Measurements from ENCODE around the gene KRT82.

KRT82 gene

GRCh38 chr12:52442600-52443061, 36.5 kb upstream of the KRT82 start:
- Histone ChIP-seq H3K27ac (ENCODE audit: low read depth, low read length) (no peak overlapping the region), H3K9ac (ENCODE audit: low read length) (no peak overlapping the region), H3K27me3 (ENCODE audit: control insufficient read depth, insufficient read depth, low read length) (no peaks in the 10 kb centered on the region)

GRCh38 chr12:52441320-52441911, 35.3 kb upstream of the KRT82 start:
- no peak overlapping the region for H3K27ac ChIP-seq (ENCODE audit: low read depth, low read length)
- H3K9ac ChIP-seq (ENCODE audit: low read length) = no peak overlapping the region
- H3K36me3 ChIP-seq (ENCODE audit: control insufficient read depth, insufficient read depth, low read length) = no peaks in the 10 kb centered on the region
- H3K4me1 ChIP-seq (ENCODE audit: control insufficient read depth, insufficient read depth, low read length) = peaks cover 11% of the 10 kb centered on the region
- no peak overlapping the region for H3K4me3 ChIP-seq (ENCODE audit: low read depth, low read length)
- H3K9me3 ChIP-seq (ENCODE audit: control insufficient read depth, insufficient read depth, low read depth, low read length) = no peaks in the 10 kb centered on the region
- no peaks in the 10 kb centered on the region for H3K27me3 ChIP-seq (ENCODE audit: control insufficient read depth, insufficient read depth, low read length)

More at GRCh38 chr12:52442600-52443061, 36.5 kb upstream of the KRT82 start:
- Histone ChIP-seq H3K4me1 (ENCODE audit: control insufficient read depth, insufficient read depth, low read length) (peaks cover 11% of the 10 kb centered on the region), H3K9me3 (ENCODE audit: control insufficient read depth, insufficient read depth, low read depth, low read length) (no peaks in the 10 kb centered on the region), H3K4me3 (ENCODE audit: low read depth, low read length) (no peak overlapping the region), H3K36me3 (ENCODE audit: control insufficient read depth, insufficient read depth, low read length) (no peaks in the 10 kb centered on the region)

- peaks cover 11% of the 10 kb centered on the region for H3K4me1 ChIP-seq (ENCODE audit: control insufficient read depth, insufficient read depth, low read length)
- H3K36me3 ChIP-seq (ENCODE audit: control insufficient read depth, insufficient read depth, low read length) = no peaks in the 10 kb centered on the region
- H3K9me3 ChIP-seq (ENCODE audit: control insufficient read depth, insufficient read depth, low read depth, low read length) = no peaks in the 10 kb centered on the region
- H3K27ac ChIP-seq (ENCODE audit: low read depth, low read length) = no peak overlapping the region
- H3K4me3 ChIP-seq (ENCODE audit: low read depth, low read length) = no peak overlapping the region
- no peak overlapping the region for H3K9ac ChIP-seq (ENCODE audit: low read length)
- no peaks in the 10 kb centered on the region for H3K27me3 ChIP-seq (ENCODE audit: control insufficient read depth, insufficient read depth, low read length)
Measured at GRCh38 chr12:52440821-52441319, 34.7 kb upstream of the KRT82 start.

- Histone ChIP-seq H3K9ac (ENCODE audit: low read length) (no peak overlapping the region), H3K4me3 (ENCODE audit: low read depth, low read length) (no peak overlapping the region), H3K27me3 (ENCODE audit: control insufficient read depth, insufficient read depth, low read length) (no peaks in the 10 kb centered on the region), H3K4me1 (ENCODE audit: control insufficient read depth, insufficient read depth, low read length) (peaks cover 11% of the 10 kb centered on the region), H3K9me3 (ENCODE audit: control insufficient read depth, insufficient read depth, low read depth, low read length) (no peaks in the 10 kb centered on the region), H3K27ac (ENCODE audit: low read depth, low read length) (no peak overlapping the region), H3K36me3 (ENCODE audit: control insufficient read depth, insufficient read depth, low read length) (no peaks in the 10 kb centered on the region)
Measured at GRCh38 chr12:52439845-52440244, 33.7 kb upstream of the KRT82 start.

- H3K9me3 ChIP-seq (ENCODE audit: control insufficient read depth, insufficient read depth, low read depth, low read length) = no peaks in the 10 kb centered on the region
- H3K36me3 ChIP-seq (ENCODE audit: control insufficient read depth, insufficient read depth, low read length) = no peaks in the 10 kb centered on the region
- no peaks in the 10 kb centered on the region for H3K27me3 ChIP-seq (ENCODE audit: control insufficient read depth, insufficient read depth, low read length)
- H3K9ac ChIP-seq (ENCODE audit: low read length) = no peak overlapping the region
- peaks cover 14% of the 10 kb centered on the region for H3K4me1 ChIP-seq (ENCODE audit: control insufficient read depth, insufficient read depth, low read length)
- H3K4me3 ChIP-seq (ENCODE audit: low read depth, low read length) = no peak overlapping the region
- no peak overlapping the region for H3K27ac ChIP-seq (ENCODE audit: low read depth, low read length)
Measured at GRCh38 chr12:52439420-52439819, 33.3 kb upstream of the KRT82 start.

GRCh38 chr12:52438305-52439301, 32.5 kb upstream of the KRT82 start:
- Histone ChIP-seq H3K4me1 (ENCODE audit: control insufficient read depth, insufficient read depth, low read length) (peaks cover 16% of the 10 kb centered on the region), H3K27me3 (ENCODE audit: control insufficient read depth, insufficient read depth, low read length) (no peaks in the 10 kb centered on the region), H3K9me3 (ENCODE audit: control insufficient read depth, insufficient read depth, low read depth, low read length) (no peaks in the 10 kb centered on the region), H3K36me3 (ENCODE audit: control insufficient read depth, insufficient read depth, low read length) (no peaks in the 10 kb centered on the region), H3K4me3 (ENCODE audit: low read depth, low read length) (no peak overlapping the region), H3K9ac (ENCODE audit: low read length) (no peak overlapping the region), H3K27ac (ENCODE audit: low read depth, low read length) (no peak overlapping the region)

- no peaks in the 10 kb centered on the region for H3K36me3 ChIP-seq (ENCODE audit: control insufficient read depth, insufficient read depth, low read length)
- H3K27ac ChIP-seq (ENCODE audit: low read depth, low read length) = no peak overlapping the region
- no peak overlapping the region for H3K4me3 ChIP-seq (ENCODE audit: low read depth, low read length)
- H3K4me1 ChIP-seq (ENCODE audit: control insufficient read depth, insufficient read depth, low read length) = peaks cover 11% of the 10 kb centered on the region
- H3K27me3 ChIP-seq (ENCODE audit: control insufficient read depth, insufficient read depth, low read length) = no peaks in the 10 kb centered on the region
- no peak overlapping the region for H3K9ac ChIP-seq (ENCODE audit: low read length)
- no peaks in the 10 kb centered on the region for H3K9me3 ChIP-seq (ENCODE audit: control insufficient read depth, insufficient read depth, low read depth, low read length)
Measured at GRCh38 chr12:52437508-52437907, 31.4 kb upstream of the KRT82 start.

GRCh38 chr12:52436828-52437474, 30.8 kb upstream of the KRT82 start:
- no peaks in the 10 kb centered on the region for H3K36me3 ChIP-seq (ENCODE audit: control insufficient read depth, insufficient read depth, low read length)

GRCh38 chr12:52436000-52436827, 30.1 kb upstream of the KRT82 start:
- no peaks in the 10 kb centered on the region for H3K36me3 ChIP-seq (ENCODE audit: control insufficient read depth, insufficient read depth, low read length)
- H3K4me1 ChIP-seq (ENCODE audit: control insufficient read depth, insufficient read depth, low read length) = peaks cover 5% of the 10 kb centered on the region
- no peak overlapping the region for H3K4me3 ChIP-seq (ENCODE audit: low read depth, low read length)
- no peak overlapping the region for H3K27ac ChIP-seq (ENCODE audit: low read depth, low read length)
- no peaks in the 10 kb centered on the region for H3K9me3 ChIP-seq (ENCODE audit: control insufficient read depth, insufficient read depth, low read depth, low read length)
- H3K27me3 ChIP-seq (ENCODE audit: control insufficient read depth, insufficient read depth, low read length) = peaks cover 3% of the 10 kb centered on the region; the same call in 1 of the 2 replicates
- no peak overlapping the region for H3K9ac ChIP-seq (ENCODE audit: low read length)

More at GRCh38 chr12:52436828-52437474, 30.8 kb upstream of the KRT82 start:
- Histone ChIP-seq H3K4me1 (ENCODE audit: control insufficient read depth, insufficient read depth, low read length) (peaks cover 9% of the 10 kb centered on the region), H3K4me3 (ENCODE audit: low read depth, low read length) (no peak overlapping the region), H3K9ac (ENCODE audit: low read length) (no peak overlapping the region), H3K27me3 (ENCODE audit: control insufficient read depth, insufficient read depth, low read length) (no peaks in the 10 kb centered on the region), H3K27ac (ENCODE audit: low read depth, low read length) (no peak overlapping the region), H3K9me3 (ENCODE audit: control insufficient read depth, insufficient read depth, low read depth, low read length) (no peaks in the 10 kb centered on the region)

- peaks cover 5% of the 10 kb centered on the region for H3K4me1 ChIP-seq (ENCODE audit: control insufficient read depth, insufficient read depth, low read length)
- H3K4me3 ChIP-seq (ENCODE audit: low read depth, low read length) = no peak overlapping the region
- H3K27me3 ChIP-seq (ENCODE audit: control insufficient read depth, insufficient read depth, low read length) = peaks cover 7% of the 10 kb centered on the region; the same call in 1 of the 2 replicates
- H3K9ac ChIP-seq (ENCODE audit: low read length) = no peak overlapping the region
- H3K36me3 ChIP-seq (ENCODE audit: control insufficient read depth, insufficient read depth, low read length) = no peaks in the 10 kb centered on the region
- no peak overlapping the region for H3K27ac ChIP-seq (ENCODE audit: low read depth, low read length)
- no peaks in the 10 kb centered on the region for H3K9me3 ChIP-seq (ENCODE audit: control insufficient read depth, insufficient read depth, low read depth, low read length)
Measured at GRCh38 chr12:52435659-52435999, 29.5 kb upstream of the KRT82 start.
